Measurements from ENCODE around the gene TMEM145.

DNA sequence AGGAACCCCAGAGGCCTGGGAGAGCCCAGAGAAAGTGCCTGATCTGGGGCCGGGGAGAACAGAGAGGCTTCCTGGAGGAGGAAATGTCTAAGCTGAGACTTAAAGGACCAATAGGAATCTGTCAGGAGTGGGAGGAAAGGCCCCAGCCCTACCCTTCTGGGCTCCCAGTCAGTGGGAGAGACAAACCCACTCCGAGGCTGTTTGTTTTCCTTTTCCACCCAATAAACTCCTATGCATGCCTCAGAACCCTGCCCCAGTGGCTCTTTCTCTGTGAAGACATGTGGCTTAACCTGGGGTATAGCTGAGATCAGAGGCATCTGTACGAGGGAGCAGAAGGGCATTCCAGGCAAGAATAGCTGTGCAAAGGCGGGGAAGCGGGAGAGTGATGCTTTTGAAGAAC lies 14.3 kb downstream of the TMEM145 start:
- TF ChIP-seq TAF1 (IDR thresholded peaks at IDR 0.05; ENCODE audit: low read depth): no peak
- TF ChIP-seq, protein P1, sequence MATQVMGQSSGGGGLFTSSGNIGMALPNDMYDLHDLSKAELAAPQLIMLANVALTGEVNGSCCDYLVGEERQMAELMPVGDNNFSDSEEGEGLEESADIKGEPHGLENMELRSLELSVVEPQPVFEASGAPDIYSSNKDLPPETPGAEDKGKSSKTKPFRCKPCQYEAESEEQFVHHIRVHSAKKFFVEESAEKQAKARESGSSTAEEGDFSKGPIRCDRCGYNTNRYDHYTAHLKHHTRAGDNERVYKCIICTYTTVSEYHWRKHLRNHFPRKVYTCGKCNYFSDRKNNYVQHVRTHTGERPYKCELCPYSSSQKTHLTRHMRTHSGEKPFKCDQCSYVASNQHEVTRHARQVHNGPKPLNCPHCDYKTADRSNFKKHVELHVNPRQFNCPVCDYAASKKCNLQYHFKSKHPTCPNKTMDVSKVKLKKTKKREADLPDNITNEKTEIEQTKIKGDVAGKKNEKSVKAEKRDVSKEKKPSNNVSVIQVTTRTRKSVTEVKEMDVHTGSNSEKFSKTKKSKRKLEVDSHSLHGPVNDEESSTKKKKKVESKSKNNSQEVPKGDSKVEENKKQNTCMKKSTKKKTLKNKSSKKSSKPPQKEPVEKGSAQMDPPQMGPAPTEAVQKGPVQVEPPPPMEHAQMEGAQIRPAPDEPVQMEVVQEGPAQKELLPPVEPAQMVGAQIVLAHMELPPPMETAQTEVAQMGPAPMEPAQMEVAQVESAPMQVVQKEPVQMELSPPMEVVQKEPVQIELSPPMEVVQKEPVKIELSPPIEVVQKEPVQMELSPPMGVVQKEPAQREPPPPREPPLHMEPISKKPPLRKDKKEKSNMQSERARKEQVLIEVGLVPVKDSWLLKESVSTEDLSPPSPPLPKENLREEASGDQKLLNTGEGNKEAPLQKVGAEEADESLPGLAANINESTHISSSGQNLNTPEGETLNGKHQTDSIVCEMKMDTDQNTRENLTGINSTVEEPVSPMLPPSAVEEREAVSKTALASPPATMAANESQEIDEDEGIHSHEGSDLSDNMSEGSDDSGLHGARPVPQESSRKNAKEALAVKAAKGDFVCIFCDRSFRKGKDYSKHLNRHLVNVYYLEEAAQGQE (IDR thresholded peaks at IDR 0.05; ENCODE audit: low read depth): no peak
- no peak for TF ChIP-seq YY1 (IDR thresholded peaks at IDR 0.05; ENCODE audit: low read depth)
- no peak for TF ChIP-seq RAD21 (IDR thresholded peaks at IDR 0.05; ENCODE audit: low read depth)
- TF ChIP-seq, protein P2, sequence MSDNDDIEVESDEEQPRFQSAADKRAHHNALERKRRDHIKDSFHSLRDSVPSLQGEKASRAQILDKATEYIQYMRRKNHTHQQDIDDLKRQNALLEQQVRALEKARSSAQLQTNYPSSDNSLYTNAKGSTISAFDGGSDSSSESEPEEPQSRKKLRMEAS (IDR thresholded peaks at IDR 0.05): no peak
- TF ChIP-seq NFIC (IDR thresholded peaks at IDR 0.05): no peak
- no peak for TF ChIP-seq EP300 (IDR thresholded peaks at IDR 0.05; ENCODE audit: borderline replicate concordance)
- TF ChIP-seq EGR1 (IDR thresholded peaks at IDR 0.05): no peak
- no peak for TF ChIP-seq CREB1 (IDR thresholded peaks at IDR 0.05; ENCODE audit: low read depth)
